Peyer's patch (tissue), 4 donors: ENCODE results near the gene RSPRY1.

Source experiments
- CTCF ChIP-seq, 6 experiments: fragments of 450-650 bp in 4 of 6; fragments of 200-600 bp in 2 of 6; sonication (generic) in 1 of 6; IDR thresholded peaks; one replicate each; pipeline ENCODE4 v1.5.1; 2017 to 2019; ENCODE audit warnings: antibody characterized with exemption in 6 of 6, mild to moderate bottlenecking in 3 of 6, moderate library complexity in 1 of 6
- POLR2A ChIP-seq, 2 donors: fragments of 450-650 bp; IDR thresholded peaks; one replicate each; pipeline ENCODE4 v1.5.1; 2017; ENCODE audit warnings: antibody characterized with exemption in 2 of 2, mild to moderate bottlenecking in 2 of 2, moderate library complexity in 2 of 2

GRCh38 chr16:57185945-57186871, at the start of gene RSPRY1, which contains the start of gene PSME3IP1:
- peak; percentile 70 to 83 for TF ChIP-seq POLR2A (IDR thresholded peaks at IDR 0.05)
- no peak for TF ChIP-seq CTCF (IDR thresholded peaks at IDR 0.05)
